Cardiac septum (tissue), 1 donor: ENCODE measurements around the gene SWAP70. TPM values are rescaled to one million over a fixed set of nuclear protein-coding genes. Genes with fewer than 3 reads are reported as not detected.
A peak's percentile ranks its signal among the peaks of the same experiment; 100 is the strongest.
"Not testable (repeated sequence)": the region's sequence is repeated elsewhere in the genome, so short reads cannot be mapped to it uniquely, and the experiment has no call there.

Experiments
- DNase-seq: peaks from one replicate; pipeline ENCODE4 v3.0.0-alpha.2; 2020; ENCODE audit warnings: low spot score
- intact Hi-C: fragments of 100-400 bp; cut with DNase I; formaldehyde crosslinking; loops from one replicate; pipeline ENCODE4 v1.14.0; 2022
- total RNA-seq: library from RNA; stranded (reverse); fragmentation: NEBNext Ultra II Directional; extraction: Animal tissue kit (Norgen Biotek cat#: 25700); gene quantifications from one replicate; pipeline ENCODE4 v1.2.1, GENCODE V29; 2021
- donor health status: DM: no; HTN: no; CAD: no.

Gene SWAP70
- total RNA-seq, 1 donor from 2014 or later, result 27.6 TPM

DNA sequence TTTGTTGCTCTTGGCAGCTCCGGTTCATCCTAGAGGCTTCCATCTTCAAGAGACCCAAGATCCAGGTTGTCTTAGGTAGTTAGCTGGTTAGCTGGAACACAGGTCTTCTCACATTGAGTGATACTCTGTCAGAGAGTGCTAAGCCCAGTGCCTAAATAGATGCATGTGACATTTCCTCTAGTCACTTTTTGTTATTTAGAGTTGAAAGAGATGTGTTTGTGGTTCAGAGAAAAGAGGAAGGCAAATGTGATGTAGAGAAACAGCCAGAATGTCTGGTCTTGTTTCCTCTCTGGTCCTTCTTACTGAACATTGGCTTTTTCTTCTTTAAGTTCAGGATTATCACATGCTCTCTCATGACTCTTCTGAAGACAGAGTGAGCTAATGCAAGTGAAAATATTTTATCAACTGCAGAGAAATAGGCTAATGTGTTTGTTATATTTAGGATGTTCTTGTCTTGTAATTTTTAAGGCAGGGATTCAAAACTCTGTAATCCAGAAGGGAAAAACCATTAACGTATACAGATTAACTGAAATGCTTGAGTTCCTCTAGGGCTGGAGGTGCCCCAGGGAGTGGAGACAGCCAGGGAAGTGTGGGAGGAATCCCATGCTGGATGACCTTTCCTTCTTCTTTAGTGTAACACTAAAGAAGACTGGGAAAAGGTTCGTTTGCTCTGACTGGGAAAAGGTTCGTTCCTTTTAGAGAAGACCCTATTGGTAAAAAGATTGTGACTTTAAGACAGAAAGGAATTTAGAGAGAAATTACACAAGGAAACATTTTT lies 75.4 kb downstream of the SWAP70 start:
- DNase-seq, result no peak
- intact Hi-C loops, result no loop called here

DNA sequence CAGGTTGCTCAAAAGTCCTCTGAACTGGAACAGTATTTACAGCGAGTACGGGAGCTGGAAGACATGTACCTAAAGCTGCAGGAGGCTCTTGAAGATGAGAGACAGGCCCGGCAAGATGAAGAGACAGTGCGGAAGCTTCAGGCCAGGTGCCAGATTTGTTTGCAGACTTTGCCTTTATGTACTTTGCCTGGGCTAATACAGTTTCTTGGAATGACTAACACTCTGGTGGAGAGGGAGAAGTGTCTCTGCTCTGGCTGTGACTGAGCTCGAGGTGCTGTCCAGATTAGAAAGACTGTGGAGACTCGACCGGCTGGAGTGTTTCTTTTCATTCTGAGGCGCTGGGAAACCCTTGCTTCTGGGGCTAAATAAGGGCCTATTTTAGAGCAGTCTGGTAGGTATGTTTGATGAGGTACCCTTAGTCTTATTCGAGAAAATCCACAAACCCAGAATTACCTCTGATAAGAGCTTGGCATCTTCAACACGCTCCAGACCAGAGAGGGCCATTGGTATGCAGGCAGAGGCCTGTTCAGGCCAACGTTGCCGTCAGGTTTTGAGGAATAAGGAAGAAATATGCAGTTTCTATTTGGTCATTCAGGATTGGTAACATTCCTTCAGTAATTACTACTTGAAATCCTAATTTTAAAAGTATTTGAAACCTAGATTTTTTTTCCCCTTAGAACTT lies 76.5 kb downstream of the SWAP70 start:
- no peak for DNase-seq
- intact Hi-C loops, result no loop called here

DNA sequence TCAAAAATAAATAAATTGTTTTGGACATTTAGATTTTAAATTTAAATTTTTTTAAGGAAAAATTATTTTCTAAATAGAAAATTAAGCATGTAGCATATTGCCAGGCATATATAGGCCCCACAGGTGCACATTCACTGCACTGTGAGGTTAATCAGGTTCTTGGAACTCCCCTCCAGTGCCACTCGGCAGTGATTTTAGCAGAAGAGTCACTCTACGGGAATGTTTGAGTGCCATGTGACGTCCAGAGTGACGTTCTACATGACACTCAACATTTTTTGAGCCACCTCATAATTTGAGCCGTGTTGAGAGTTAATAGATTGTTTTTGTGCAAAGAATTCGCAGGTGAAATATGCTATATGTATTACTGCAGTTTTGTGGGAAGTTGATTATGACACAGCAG lies 77.4 kb downstream of the SWAP70 start:
- no peak for DNase-seq
- intact Hi-C loops, result no loop called here

DNA sequence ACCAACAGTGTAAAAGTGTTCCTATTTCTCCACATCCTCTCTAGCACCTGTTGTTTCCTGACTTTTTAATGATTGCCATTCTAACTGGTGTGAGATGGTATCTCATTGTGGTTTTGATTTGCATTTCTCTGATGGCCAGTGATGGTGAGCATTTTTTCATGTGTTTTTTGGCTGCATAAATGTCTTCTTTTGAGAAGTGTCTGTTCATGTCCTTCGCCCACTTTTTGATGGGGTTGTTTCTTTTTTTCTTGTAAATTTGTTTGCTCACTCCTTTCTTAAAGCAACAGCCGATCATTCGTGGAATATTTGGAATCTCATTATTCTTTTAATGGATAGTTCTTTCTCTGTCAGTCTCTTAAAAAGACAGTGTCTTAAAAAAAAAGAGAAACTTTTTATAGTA lies 79.6 kb downstream of the SWAP70 start:
- DNase-seq, intact Hi-C loops: not testable (repeated sequence)

DNA sequence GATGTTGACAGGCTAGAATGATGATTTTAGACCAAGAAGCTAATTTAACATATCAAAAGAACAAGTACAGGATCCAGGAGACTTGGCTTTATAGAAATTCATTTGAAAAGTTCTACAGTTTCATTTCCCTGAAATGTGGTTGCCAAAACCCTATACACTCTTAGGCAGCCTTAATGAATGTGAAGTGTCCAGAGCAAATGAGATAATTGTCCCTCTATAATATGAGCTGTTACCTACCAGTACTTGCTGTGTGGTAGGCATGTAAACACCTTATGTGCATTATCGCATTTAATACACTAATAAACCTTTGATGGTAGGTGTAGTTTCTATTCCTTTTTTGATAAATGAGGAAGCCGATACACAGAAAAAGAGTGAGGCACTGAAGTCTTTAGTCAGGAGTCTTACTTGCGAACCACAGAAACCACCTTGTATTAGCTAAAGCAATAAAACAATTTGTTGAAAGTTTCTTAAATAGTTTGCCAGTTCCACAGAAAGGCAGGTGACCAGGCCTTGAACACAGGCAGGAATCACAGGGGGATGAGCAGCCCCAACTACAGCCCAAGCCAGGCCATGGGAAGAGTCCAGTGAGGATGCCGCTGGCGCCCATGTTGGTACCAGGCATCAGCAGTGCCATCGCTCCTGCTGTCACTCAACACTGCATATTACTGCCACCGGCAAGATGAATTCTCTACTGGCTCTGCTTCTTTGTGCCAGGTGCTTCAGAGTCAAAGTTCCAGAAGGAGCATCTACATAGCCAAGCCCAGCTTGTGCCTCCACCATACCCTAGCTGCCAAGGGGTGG lies 81.7 kb downstream of the SWAP70 start:
- intact Hi-C loops, result loop anchor here (5.0 kb wide), 1 partner anchor 83 kb away; the partner anchor contains the start of gene SWAP70
- DNase-seq, result no peak

DNA sequence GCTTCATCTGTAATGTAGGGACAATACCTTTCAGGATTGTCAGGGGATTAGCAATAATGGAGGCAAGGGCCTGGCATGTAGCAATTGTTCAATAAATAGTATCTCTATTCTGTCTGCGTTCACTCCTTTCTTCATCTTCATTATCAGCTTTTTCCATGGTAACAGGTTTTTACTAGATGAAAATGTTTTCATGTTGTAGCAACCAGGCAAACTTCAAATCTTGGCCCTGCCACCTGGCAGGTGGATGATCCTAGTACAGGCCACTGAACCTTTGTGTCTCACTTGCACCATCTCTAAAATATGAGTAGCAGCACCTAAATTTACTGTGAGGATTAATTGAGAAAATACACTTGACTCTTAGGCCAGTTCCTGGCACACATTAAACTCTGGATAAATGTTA lies 83.4 kb downstream of the SWAP70 start:
- intact Hi-C loops, result loop anchor here (5.0 kb wide), 1 partner anchor 85 kb away; the partner anchor contains the start of gene SWAP70
- DNase-seq, result no peak

DNA sequence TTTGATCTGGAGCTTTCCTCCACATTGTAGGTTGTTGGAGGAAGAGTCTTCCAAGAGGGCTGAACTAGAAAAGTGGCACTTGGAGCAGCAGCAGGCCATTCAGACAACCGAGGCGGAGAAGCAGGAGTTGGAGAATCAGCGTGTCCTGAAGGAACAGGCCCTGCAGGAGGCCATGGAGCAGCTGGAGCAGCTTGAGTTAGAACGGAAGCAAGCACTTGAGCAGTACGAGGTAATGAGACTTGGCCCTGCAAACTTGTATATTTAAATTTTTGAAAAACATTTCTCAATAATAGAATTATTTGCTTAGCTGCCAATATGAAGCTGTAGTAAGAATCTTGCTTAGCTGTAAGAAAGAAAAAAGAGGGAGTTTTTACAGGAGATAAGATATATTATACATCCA lies 84.0 kb downstream of the SWAP70 start:
- intact Hi-C loops, result loop anchor here (2.0 to 5.0 kb wide), 2 partner anchors 86 to 133 kb away; partner anchors contain the start of gene SWAP70
- DNase-seq, result no peak

DNA sequence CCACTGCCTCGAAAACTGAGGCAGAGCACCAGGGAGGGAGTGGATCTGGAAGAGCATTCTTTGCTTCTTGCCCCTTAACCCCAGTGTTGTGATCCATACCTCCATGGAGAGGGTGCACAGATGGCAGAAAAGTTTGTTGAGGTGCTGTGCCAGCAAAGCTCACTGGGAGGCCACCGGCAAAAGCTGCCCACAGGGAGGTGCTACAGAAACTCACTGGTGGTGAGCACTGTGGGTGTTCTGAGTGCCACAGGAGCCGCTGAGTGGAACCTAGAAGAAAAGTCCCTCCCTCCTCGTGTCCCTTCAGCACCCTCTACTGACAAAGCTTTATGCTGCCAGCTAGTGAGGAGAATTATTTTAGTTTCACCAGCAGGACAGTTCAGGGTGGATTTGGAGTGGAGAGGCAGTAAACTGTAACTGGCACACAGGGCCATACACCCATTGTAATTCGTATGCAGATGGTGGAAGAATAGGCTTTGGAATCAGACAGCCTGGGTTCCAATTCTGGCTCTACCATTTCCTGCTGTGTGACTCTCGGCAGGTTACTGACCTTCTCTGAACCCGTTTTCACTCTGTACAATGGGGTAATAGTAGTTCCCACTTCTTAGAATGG lies 84.6 kb downstream of the SWAP70 start:
- no peak for DNase-seq
- intact Hi-C loops, result loop anchor here (2.0 to 5.0 kb wide), 2 partner anchors 86 to 134 kb away; partner anchors contain the start of gene SWAP70

DNA sequence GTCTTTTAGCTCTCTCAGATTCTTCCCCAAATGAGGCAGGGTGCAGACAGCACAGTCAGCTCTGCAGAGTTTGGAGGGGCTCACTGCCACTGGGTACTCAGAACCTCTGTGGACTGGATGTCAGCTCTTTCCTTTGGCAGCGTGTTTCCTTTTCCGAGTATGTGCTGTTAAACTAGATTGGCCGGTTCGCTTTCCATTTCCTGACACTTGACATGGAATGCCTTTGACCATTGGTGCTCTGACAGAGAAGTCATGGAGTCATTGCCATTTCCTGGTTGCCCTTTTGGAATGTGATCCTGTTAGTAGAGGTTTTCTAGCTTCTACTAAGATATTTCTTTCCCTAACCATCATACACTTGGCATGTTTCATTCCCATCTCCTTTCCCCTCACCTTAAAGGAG lies 86.7 kb downstream of the SWAP70 start:
- intact Hi-C loops, result loop anchor here (10.0 kb wide), 1 partner anchor 216 kb away; no protein-coding TSS in a partner anchor
- no peak for DNase-seq

DNA sequence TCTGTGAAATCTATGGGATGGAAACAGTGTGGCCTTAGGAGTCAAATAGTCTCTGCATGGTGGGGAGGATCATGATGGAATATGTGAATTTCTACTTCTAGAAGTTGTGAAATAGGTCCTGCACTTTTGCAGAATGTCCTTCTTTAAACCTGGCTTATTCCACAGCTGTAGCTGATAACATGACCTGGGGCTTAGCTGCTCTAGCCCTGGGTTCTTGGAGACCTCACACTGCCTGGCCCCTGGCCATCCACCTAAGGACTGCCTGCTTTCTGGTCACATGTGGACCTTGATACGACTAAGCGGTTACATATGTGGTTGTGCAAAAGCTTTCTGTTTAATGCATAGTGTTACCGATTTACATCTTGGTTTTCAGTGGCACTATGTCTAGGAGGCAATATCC lies 88.2 kb downstream of the SWAP70 start:
- intact Hi-C loops, result loop anchor here (10.0 kb wide), 1 partner anchor 217 kb away; no protein-coding TSS in a partner anchor
- DNase-seq, result no peak

DNA sequence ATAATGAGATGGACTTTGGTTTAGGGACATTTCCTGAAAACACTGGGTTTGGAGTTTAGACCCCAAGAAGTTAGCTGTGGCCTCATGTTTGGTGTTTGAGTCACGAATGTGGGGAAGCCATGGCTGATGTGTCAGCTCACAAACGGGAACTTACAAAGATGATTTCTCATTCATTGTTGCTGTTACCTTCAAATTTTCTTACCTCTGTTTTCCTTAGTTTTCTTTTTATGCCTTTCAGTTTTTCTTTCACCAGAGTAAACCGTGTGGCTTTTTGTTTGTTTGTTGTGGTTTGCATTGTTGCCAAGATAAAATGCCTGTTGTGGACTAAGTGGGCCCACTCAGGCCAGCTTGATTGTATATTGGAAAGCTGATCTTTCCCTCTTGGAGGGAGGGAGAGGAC lies 89.1 kb downstream of the SWAP70 start:
- no peak for DNase-seq
- intact Hi-C loops, result loop anchor here (10.0 kb wide), 1 partner anchor 218 kb away; no protein-coding TSS in a partner anchor

DNA sequence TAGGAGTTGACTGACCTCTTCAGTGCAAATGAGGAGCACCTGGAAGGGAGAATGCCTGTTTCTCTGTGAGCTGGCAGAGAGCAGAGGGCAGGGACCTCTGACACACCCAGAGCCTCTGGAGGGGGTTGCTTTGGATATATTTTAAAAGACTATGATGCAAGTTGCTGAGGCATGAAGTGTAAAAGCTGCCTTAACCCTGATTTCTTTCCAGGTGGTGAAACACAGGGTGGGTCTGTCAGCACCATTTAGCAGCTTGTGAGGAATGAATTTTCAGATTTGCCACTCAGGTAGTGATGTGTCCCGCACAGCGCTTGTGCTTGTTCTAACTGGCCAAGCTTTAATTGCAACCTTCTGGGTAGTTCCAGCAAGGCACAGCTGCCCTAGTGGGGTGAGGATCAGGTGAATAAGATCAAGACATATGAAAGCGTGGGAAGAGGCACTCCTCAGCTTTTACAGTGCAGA lies 90.2 kb downstream of the SWAP70 start:
- DNase-seq, result no peak
- intact Hi-C loops, result loop anchor here (10.0 kb wide), 1 partner anchor 219 kb away; no protein-coding TSS in a partner anchor

DNA sequence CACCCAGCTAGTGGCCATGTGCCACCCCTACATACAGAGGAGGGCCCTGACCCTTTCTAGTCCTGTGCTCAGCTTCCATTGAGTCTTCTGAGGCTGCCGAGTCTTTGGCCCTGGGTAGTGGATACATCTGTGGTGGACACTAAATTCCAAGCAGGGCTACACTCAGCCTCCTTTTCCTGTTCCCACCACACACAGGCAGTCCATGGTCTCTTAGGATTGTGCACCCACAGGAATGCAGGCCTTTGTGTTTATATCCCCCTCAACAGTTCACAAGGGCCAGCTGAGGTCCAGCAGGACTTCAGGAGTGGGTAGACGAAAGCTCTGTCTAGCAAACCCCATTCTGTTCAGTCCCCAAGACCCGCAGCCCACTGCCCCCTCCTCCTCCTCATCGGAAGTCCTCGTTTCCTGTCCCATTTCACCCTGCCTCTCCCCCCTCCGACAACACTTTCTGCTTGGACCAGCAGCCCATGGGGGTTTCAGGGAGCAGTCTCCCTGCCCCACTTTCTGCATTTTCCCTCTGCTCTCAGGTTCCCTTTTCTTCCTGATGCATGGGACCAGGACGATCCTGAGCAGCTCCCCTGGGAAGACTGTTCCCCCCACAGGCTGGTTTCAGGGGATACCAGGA lies 91.8 kb downstream of the SWAP70 start:
- intact Hi-C loops, result loop anchor here (5.0 to 10.0 kb wide), 4 partner anchors 47 to 567 kb away; no protein-coding TSS in a partner anchor
- no peak for DNase-seq

DNA sequence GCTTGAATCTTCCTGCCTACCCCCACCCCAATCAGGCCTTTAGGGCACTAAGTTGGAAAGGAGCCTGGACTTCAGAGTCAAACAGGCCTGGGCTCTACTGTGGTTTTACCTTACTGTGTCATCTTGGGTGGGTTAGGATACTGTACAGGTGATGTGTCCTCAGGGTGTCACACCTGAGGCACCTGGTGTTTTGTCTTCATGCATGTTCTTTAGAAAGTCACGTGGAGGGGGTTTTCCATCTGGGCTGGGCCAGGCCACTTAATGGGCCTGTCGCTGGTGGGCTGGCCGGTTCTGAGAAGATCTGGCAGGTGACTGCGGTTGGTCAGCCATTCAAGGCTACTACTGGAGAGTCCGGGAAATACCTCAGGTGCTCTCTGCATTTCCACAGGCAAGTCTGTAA lies 92.6 kb downstream of the SWAP70 start:
- no peak for DNase-seq
- intact Hi-C loops, result loop anchor here (5.0 to 10.0 kb wide), 4 partner anchors 46 to 566 kb away; no protein-coding TSS in a partner anchor

DNA sequence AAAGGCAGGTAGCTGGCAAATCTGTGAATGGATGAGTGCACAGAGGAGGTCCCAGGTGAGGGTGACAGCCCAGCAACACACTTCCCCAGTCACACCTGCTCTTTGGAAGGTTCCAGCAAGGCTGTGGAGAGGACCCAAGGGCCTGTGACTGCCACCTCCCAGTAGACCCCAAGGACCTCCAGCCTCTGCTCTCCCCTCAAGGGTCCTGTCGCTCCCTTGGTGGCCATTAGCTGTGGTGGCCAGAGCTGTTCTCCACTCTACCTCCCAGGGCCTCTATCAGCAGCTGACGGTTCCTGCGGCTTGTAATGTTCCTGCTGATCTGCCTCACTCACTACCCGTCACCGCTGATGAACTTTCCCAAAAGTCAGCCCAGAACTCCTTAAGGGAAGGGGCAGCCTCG lies 93.0 kb downstream of the SWAP70 start:
- no peak for DNase-seq
- intact Hi-C loops, result loop anchor here (5.0 to 10.0 kb wide), 4 partner anchors 45 to 565 kb away; no protein-coding TSS in a partner anchor

DNA sequence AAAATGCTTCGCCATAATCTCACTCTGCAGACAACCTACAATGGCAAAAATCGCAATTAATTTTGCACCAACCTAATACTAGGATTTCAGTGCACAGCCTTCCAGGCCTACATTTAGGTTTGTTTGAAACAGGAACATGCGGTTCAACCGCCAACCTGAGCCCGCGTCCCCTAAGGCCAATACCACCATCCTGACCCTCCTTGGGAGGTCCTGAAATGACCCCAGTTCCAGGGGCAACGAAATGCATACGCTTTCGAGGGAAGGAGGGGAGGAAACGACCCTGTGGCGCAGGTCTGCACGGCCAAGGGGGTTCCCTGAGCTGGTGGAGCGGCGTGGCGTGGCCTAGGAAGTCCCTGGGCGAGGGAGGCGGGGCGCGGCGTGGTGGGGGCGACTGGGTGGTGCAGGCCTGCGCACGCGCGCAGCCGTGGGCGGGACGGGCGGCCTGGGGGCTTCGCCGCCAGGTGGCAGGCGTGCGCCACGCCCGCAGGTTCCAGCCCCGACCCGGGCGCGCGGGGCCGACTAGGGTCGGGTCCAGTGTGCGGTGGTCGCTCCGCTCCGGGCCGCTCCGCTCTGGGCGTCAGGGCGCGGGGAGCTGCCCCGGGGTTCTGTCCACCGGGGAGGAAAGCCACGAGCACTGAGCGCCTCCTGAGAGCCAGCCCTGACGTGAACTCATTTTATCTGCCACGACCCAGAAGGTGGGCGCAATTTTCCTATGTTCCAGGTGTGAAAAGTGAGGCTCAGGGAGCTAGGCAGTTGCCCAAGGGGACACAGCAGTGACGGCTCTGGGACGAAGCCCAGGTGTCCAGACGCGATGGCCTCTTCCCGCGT lies 94.1 kb downstream of the SWAP70 start:
- intact Hi-C loops, result loop anchor here (1.0 to 10.0 kb wide), 5 partner anchors 44 to 564 kb away; no protein-coding TSS in a partner anchor

More for the DNA sequence above, 94.1 kb downstream of the SWAP70 start:
- DNase-seq, result peak; percentile 94
